ENCODE measurements around the gene RARRES2.
A peak's percentile ranks its signal among the peaks of the same experiment; 100 is the strongest.

RARRES2 gene

GRCh38 chr7:150371131-150371995 is 29.9 kb upstream of the RARRES2 start:
- CTCF ChIA-PET: no interaction called here
- DNase-seq (ENCODE audit: extremely low spot score): no peak
- no peak for TF ChIP-seq SP1 (IDR thresholded peaks at IDR 0.05)
- no peak for TF ChIP-seq ARNT (IDR thresholded peaks at IDR 0.05)
- TF ChIP-seq ZNF384 (IDR thresholded peaks at IDR 0.05): no peak
- TF ChIP-seq, protein P1, sequence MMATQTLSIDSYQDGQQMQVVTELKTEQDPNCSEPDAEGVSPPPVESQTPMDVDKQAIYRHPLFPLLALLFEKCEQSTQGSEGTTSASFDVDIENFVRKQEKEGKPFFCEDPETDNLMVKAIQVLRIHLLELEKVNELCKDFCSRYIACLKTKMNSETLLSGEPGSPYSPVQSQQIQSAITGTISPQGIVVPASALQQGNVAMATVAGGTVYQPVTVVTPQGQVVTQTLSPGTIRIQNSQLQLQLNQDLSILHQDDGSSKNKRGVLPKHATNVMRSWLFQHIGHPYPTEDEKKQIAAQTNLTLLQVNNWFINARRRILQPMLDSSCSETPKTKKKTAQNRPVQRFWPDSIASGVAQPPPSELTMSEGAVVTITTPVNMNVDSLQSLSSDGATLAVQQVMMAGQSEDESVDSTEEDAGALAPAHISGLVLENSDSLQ (IDR thresholded peaks at IDR 0.05): no peak
- no peak for TF ChIP-seq BHLHE40 (IDR thresholded peaks at IDR 0.05; ENCODE audit: borderline replicate concordance)
- no peak for TF ChIP-seq FOXK2 (IDR thresholded peaks at IDR 0.05)
- no peak for TF ChIP-seq LEF1 (IDR thresholded peaks at IDR 0.05; ENCODE audit: borderline replicate concordance)
- no peak for TF ChIP-seq L3MBTL2 (conservative IDR thresholded peaks at IDR 0.05)
- TF ChIP-seq ELF4 (IDR thresholded peaks at IDR 0.05): no peak
- TF ChIP-seq FOXA1 (IDR thresholded peaks at IDR 0.05): no peak
- no peak for TF ChIP-seq TARDBP (IDR thresholded peaks at IDR 0.05)
- no peak for TF ChIP-seq NFRKB (IDR thresholded peaks at IDR 0.05)
- TF ChIP-seq SUZ12 (IDR thresholded peaks at IDR 0.05): no peak
- no peak for TF ChIP-seq FOXM1 (IDR thresholded peaks at IDR 0.05; ENCODE audit: borderline replicate concordance)
- no peak for TF ChIP-seq HDGF (IDR thresholded peaks at IDR 0.05; ENCODE audit: borderline replicate concordance)
- no peak for TF ChIP-seq CTBP1 (IDR thresholded peaks at IDR 0.05; ENCODE audit: borderline replicate concordance)
- POLR2A ChIA-PET: no interaction called here

DNA sequence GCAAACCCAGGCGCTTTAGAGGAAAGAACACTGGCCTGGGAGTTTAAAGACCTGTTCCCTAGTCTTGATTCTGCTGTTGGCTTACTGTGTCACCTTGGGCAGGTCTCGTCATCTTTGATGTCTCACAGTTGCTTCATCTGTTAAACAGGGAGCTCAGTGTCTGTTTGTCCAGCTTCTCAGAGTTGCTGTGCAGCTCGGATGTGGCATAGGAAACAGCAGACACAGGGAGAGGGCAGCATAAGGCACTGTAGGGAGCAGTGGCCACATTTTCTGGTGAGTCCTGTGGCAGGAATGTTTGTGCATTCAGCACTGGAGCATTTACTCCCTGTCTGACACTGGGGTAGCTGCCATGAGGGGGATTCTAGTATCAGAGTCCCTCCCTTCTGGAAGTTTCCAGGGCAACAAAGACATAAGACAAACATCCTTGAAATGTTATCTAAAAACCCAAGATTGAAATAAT is 29.2 kb upstream of the RARRES2 start:
- POLR2A ChIA-PET: interaction anchor here (1.3 to 3.3 kb wide), 7 partner anchors 7 to 57 kb away, joined by 3 to 50 read pairs (median 20); partner anchors contain the start of genes ACTR3C, LRRC61 and ZNF775

GRCh38 chr7:150369748-150370501 is 28.5 kb upstream of the RARRES2 start:
- ChIA-PET CTCF (interaction anchor here (0.8 to 1.1 kb wide), 2 partner anchors 33 to 1109 kb away, joined by 3 read pairs; no protein-coding TSS in a partner anchor), POLR2A (interaction anchor here (0.9 to 3.3 kb wide), 9 partner anchors 8 to 56 kb away, joined by 3 to 50 read pairs (median 15); partner anchors contain the start of genes ACTR3C, LRRC61 and ZNF775)
- TF ChIP-seq FOXK2 (IDR thresholded peaks at IDR 0.05): no peak
- TF ChIP-seq FOXM1 (IDR thresholded peaks at IDR 0.05; ENCODE audit: borderline replicate concordance): no peak
- TF ChIP-seq FOXA1 (IDR thresholded peaks at IDR 0.05): no peak
- TF ChIP-seq ELF4 (IDR thresholded peaks at IDR 0.05): no peak
- TF ChIP-seq ARNT (IDR thresholded peaks at IDR 0.05): no peak
- no peak for TF ChIP-seq TARDBP (IDR thresholded peaks at IDR 0.05)
- TF ChIP-seq, protein P1 (IDR thresholded peaks at IDR 0.05): no peak
- TF ChIP-seq ZNF384 (IDR thresholded peaks at IDR 0.05): no peak
- TF ChIP-seq NFRKB (IDR thresholded peaks at IDR 0.05): no peak
- TF ChIP-seq BHLHE40 (IDR thresholded peaks at IDR 0.05; ENCODE audit: borderline replicate concordance): no peak
- TF ChIP-seq L3MBTL2 (conservative IDR thresholded peaks at IDR 0.05): no peak
- DNase-seq (ENCODE audit: extremely low spot score): no peak

More for the DNA sequence above, 29.2 kb upstream of the RARRES2 start:
- TF ChIP-seq TARDBP (IDR thresholded peaks at IDR 0.05): no peak
- no peak for TF ChIP-seq HDGF (IDR thresholded peaks at IDR 0.05; ENCODE audit: borderline replicate concordance)
- TF ChIP-seq ARNT (IDR thresholded peaks at IDR 0.05): no peak
- TF ChIP-seq FOXA1 (IDR thresholded peaks at IDR 0.05): no peak
- no peak for TF ChIP-seq FOXM1 (IDR thresholded peaks at IDR 0.05; ENCODE audit: borderline replicate concordance)
- TF ChIP-seq ELF4 (IDR thresholded peaks at IDR 0.05): no peak
- no peak for TF ChIP-seq SP1 (IDR thresholded peaks at IDR 0.05)
- TF ChIP-seq BHLHE40 (IDR thresholded peaks at IDR 0.05; ENCODE audit: borderline replicate concordance): no peak
- TF ChIP-seq, protein P1 (IDR thresholded peaks at IDR 0.05): no peak
- no peak for TF ChIP-seq NFRKB (IDR thresholded peaks at IDR 0.05)
- TF ChIP-seq CTBP1 (IDR thresholded peaks at IDR 0.05; ENCODE audit: borderline replicate concordance): no peak
- TF ChIP-seq ZNF384 (IDR thresholded peaks at IDR 0.05): no peak
- TF ChIP-seq FOXK2 (IDR thresholded peaks at IDR 0.05): no peak
- TF ChIP-seq LEF1 (IDR thresholded peaks at IDR 0.05; ENCODE audit: borderline replicate concordance): no peak
- TF ChIP-seq L3MBTL2 (conservative IDR thresholded peaks at IDR 0.05): no peak
- TF ChIP-seq SUZ12 (IDR thresholded peaks at IDR 0.05): no peak
- CTCF ChIA-PET: interaction anchor here (1.1 kb wide), 1 partner anchor 32 kb away, joined by 3 read pairs; no protein-coding TSS in a partner anchor
- DNase-seq (ENCODE audit: extremely low spot score): no peak

DNA sequence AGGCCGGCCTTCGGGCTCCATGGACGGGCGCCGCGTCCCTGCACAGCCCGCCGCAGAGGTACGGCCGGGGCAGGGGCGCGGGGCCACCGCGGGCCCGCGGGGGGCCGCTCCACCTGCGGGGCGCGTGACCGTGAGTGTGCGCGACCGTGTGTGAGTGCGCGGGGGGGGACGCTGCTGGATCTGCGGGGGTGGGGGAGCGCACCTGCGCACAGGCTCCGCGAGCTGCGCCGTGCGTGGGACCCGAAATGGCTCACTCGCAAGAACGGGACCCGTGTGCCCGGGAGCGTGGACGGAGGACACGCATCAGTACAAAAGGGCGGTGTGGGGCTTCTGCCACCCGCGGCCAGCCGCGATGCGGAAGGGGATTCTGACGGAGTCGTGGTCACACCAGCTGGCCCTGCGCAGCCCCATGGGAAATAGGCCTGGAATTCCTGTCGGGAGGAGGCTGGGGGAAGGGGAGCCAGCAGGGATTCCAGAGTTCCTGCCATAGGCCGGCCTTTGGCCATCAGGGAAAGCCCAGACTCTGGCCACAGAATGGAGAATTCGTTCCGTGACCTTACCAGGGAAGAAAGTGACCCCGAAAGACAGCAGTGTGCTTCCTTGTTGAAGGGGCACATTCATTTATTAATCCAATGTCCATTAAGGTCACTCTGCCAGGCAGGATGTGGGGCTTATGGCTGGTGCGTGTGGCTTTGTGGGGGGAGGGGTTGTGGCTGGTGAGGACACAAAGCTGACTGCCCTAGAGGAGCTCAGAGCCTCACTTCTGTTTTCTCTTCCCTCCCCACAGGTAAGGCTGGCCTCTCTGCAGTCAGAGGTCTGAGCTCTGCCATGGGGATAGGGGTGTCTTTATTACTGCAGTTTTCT is 27.7 kb upstream of the RARRES2 start:
- POLR2A ChIA-PET: interaction anchor here (0.8 to 3.3 kb wide), 17 partner anchors 9 to 55 kb away, joined by 3 to 50 read pairs (median 4); partner anchors contain the start of genes ACTR3C, LRRC61 and ZNF775
- CTCF ChIA-PET: interaction anchor here (0.8 to 1.1 kb wide), 3 partner anchors 9 to 1108 kb away, joined by 3 read pairs; no protein-coding TSS in a partner anchor
- TF ChIP-seq FOXK2 (IDR thresholded peaks at IDR 0.05) (no peak), TARDBP (IDR thresholded peaks at IDR 0.05) (peak; percentile 60), ARNT (IDR thresholded peaks at IDR 0.05) (no peak), L3MBTL2 (conservative IDR thresholded peaks at IDR 0.05) (peak; percentile 53)
- DNase-seq (ENCODE audit: extremely low spot score): peak; percentile 72

Measured in HEK293T (cell line).